GM21723 (cell line): ENCODE measurements around the gene MAP1B.

ENCODE experiments used
- ATAC-seq: cut with Tn5 transposase; IDR thresholded peaks from one replicate; pipeline ENCODE4 v1.9.1; 2021; ENCODE audit warnings: mild to moderate bottlenecking, moderate library complexity; ENCODE audit not compliant: unreplicated experiment

MAP1B gene

DNA sequence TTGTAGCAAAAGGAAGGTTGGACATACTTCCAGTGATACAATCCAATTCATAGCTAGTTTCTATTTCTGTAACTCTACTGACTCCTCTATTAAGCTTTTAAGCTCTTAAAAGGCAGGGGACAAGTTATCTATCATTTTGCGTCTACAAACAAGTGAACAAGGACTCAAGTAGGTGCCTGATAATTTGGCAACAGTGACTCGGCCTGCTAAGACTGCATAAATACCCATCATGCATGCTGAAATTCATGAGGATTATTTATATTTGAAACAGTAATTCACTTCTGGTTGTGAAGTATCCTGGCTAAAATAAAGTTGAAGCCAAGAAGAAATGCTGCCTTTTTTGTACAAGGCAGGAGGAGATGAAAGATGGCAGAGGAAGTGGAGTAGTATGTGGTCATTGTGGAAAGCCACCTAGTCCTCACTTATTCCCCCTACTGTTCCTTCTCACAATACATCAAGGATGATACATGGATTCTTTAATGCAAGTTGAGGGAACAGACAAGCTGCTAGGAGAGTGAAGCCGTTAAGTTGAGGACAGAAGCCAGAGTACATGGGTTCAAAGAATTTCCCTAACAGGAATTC lies 138.8 kb downstream of the MAP1B start:
- ATAC-seq, result no peak

DNA sequence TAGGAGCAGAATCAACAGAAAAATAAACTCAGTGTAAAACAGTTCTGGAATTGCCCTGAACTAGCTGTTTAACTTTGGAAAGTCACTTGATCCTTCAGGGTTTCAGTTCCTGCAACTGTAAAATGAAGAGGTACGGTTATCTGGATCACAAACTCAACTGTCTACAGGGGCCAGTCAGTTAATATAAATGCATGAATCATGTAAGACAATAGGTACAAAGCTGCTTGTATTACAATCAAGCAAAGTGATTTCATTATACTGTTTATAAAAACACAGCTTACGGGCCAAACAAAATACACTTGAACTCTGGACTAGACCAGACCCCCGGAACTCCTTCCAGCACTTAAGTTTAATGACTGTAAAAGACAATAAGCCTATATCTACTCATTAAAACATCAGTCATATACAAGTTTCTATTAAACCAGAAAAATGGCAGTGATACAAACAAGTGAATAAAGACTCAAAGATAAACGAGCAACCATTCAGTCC lies 139.7 kb downstream of the MAP1B start:
- no peak for ATAC-seq

DNA sequence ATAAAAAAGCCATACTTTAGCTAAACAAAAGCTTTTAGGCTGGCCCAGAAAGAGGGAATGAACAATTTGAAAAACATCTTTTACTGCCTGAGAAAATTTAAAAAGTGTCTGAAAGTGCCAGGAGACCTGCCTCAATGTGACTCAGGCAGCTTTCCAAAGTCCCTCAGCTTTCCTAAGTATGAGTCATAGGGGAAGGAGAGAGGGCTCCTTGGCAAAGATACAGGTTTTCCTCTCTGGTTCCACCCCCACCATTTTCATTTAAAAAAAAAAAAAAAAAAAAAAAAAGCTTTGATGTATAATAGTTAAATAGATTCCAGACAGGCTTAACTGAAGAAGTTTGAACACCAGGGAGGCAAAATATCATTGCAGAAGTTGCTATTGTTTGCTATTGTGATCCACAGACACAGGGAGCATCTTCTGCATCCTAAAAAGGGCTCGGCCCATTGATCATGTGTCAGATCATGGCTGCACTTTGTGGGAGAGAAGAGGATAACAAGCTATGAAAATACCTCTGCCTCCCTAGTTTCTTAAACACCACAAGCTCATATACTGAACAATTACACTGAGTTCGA lies 141.2 kb downstream of the MAP1B start:
- no peak for ATAC-seq

DNA sequence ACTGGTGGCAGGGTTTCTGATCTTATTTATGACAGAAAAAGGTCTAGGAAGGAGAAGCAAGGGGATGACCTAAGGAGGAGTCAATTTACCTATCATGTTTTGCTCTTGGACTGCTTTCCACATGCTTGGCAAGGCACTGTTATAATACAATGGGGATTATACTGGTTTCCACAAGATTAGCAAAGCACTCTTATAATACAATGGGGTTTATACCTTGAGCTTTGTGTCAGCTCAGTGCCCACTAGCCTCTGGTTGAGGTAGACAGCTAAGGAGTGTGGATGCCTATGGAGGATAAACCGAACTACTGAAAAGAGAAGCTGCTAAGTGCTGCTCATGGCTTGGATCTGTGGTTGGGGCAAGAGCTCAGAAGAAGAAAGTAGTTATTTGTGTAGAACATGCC lies 144.1 kb downstream of the MAP1B start:
- ATAC-seq, result no peak

DNA sequence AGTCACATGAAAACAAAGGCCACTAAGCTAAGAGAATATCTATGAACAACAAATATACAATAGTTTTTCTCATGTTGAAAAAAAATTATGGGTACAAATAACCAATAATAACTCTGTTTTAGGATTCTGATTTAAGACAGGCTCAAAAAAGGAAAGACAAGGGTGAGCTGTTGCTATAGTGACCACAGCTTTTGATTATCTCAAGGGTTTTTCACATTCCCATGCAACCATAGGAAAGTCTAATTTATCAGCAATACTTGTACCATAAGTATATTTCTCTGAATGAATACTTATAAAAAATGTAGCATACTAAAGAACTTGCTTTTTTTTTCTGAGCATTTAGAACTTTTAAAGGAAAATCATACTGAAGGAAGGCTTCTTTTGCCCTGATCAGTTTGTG lies 144.7 kb downstream of the MAP1B start:
- no peak for ATAC-seq

DNA sequence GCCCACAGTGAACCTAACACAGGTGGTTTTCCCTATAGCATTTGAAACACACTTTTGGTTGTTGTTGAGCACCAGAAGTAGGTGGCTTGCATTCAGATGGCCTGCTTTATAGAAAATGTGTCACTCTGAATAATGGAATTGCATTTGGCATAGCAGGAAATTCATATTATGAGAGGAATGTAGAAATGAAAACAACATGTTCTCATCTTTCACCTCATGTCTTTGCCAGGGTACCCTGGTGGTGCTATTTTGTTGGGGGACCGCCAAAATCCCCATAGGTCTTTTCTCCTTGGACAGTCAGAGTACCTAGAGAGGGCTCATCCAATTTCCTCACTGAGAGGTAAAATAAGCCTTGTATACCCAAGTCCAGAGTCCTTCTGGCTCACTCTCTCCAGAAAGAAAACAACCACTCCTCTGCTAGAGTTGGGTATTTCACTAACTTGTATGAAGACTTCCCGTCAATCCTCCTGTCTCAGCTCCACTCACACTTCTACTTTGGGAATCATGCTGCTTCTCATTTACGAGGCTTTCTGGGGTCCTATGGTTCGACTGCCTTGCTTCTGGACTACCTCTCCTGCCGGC lies 145.4 kb downstream of the MAP1B start:
- no peak for ATAC-seq

DNA sequence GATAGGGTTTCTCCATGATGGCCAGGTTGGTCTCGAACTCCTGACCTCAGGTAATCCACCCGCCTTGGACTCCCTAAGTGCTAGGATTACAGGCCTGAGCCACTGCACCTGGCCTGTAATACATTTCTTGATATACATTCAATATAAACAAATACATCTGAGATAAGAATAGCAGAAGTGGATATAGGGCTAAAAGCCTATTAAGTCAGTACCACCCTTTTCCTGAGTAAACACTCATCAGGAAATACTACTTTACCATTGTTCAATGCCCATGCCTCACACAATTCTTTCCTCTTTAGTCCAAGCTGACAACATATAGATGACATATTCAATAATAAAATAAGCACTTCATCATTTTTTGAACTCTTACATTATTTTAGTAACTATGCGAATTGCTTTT lies 148.0 kb downstream of the MAP1B start:
- no peak for ATAC-seq

DNA sequence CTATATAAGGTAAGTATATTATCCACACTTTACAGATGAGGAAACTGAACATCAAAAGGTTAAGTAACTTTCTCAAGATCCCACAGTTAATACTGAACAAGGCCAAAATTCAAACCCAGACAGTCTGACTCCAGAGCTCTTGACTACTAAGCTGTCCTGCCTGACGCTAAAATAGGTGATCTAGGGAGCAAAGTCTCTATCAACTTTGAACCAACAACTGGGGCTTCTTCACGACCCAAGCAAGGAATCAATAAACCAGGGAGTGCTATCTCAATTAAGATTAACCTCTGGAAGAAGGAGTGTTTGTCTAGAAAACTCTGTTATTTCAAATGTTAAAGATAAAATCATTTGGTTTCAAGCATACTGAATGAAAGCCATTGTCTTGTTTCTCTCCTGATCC lies 148.4 kb downstream of the MAP1B start:
- ATAC-seq, result no peak

DNA sequence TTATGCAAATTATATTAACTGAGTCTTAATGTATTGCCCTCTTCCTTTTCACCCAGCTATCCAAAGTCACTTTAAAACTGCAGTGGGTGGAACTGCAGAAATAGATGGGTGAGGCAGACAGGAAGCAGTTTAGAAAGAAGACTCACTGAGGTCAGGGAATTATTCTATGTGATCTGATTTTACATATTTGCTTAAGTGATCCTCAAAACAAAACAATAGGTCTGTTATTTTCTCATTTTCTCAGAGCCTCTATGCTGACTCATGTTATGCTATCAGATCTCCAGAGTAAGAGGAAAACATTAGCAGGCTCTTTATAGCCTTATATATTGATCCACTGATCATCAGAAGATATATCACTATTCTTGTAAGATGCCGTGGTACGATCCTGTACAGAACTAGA lies 149.3 kb downstream of the MAP1B start:
- no peak for ATAC-seq
